HepG2 (cell line): ENCODE results near the gene MED22. TPM values are rescaled to one million over a fixed set of nuclear protein-coding genes. Genes with fewer than 3 reads are reported as not detected.
A peak's percentile ranks its signal among the peaks of the same experiment; 100 is the strongest.

Source experiments
- ATF2 ChIP-seq: sonication (generic); formaldehyde crosslinking; IDR thresholded peaks from 2 replicates; pipeline ENCODE4 v1.4.0; 2020; ENCODE audit warnings: missing genetic modification reagents
- FOXM1 ChIP-seq: sonication (generic); formaldehyde crosslinking; IDR thresholded peaks from 2 replicates; pipeline ENCODE4 v1.5.0; 2020; ENCODE audit warnings: missing genetic modification reagents
- GMEB1 ChIP-seq: sonication (generic); formaldehyde crosslinking; IDR thresholded peaks from 2 replicates; pipeline ENCODE4 v1.5.1; 2020; ENCODE audit warnings: missing genetic modification reagents, mild to moderate bottlenecking, borderline replicate concordance
- HINFP ChIP-seq: sonication (generic); formaldehyde crosslinking; IDR thresholded peaks from 2 replicates; pipeline ENCODE4 v1.4.0; 2020; ENCODE audit warnings: low read depth, mild to moderate bottlenecking, missing genetic modification reagents
- ISX ChIP-seq: sonication (generic); formaldehyde crosslinking; conservative IDR thresholded peaks from 2 replicates; pipeline ENCODE4 v1.5.0; 2020; ENCODE audit warnings: missing genetic modification reagents
- STAT6 ChIP-seq: sonication (generic); formaldehyde crosslinking; IDR thresholded peaks from 2 replicates; pipeline ENCODE4 v1.4.0; 2020; ENCODE audit warnings: missing genetic modification reagents, mild to moderate bottlenecking, borderline replicate concordance
- USF2 ChIP-seq, 2 experiments: sonication (generic) in 1 of 2; formaldehyde crosslinking in 1 of 2; IDR thresholded peaks; 2 replicates each; pipeline versions ENCODE4 v1.5.1 to v1.6.1; 2011 to 2020; ENCODE audit warnings: borderline replicate concordance in 1 of 2, low read depth in 1 of 2, low read length in 1 of 2, mild to moderate bottlenecking in 1 of 2, missing genetic modification reagents in 1 of 2, moderate library complexity in 1 of 2
- ZNF142 ChIP-seq: sonication (generic); formaldehyde crosslinking; IDR thresholded peaks from 2 replicates; pipeline ENCODE4 v1.4.0; 2020; ENCODE audit warnings: missing genetic modification reagents
- ZNF274 ChIP-seq: sonication (generic); formaldehyde crosslinking; IDR thresholded peaks from 2 replicates; pipeline ENCODE4 v1.5.1; 2020; ENCODE audit warnings: mild to moderate bottlenecking, missing genetic modification reagents
- ZNF777 ChIP-seq: sonication (generic); formaldehyde crosslinking; IDR thresholded peaks from 2 replicates; pipeline ENCODE4 v1.4.0; 2020; ENCODE audit warnings: missing genetic modification reagents
- polyA plus RNA-seq, 8 experiments: library from polyadenylated mRNA; depleted of rRNA in 3 of 8; stranded (reverse) in 7 of 8; unstranded in 1 of 8; fragments of >200 nt; fragmentation: Illumina TruSeq in 4 of 8; extraction: Trizol in 4 of 8; gene quantifications; 2 replicates each; pipeline versions ENCODE4 v1.2.1 to v1.2.3, GENCODE V29; 2011 to 2016; ENCODE audit warnings: low read depth in 4 of 8, missing spikeins in 1 of 8, mixed read lengths in 1 of 8; ENCODE audit not compliant: insufficient read depth in 1 of 8
- total RNA-seq, 5 experiments: library from RNA; depleted of rRNA; stranded (reverse); fragments of >200 nt; fragmentation: Illumina TruSeq; extraction: Trizol; gene quantifications; 2 replicates each; pipeline ENCODE4 v1.2.3, GENCODE V29; 2016; ENCODE audit warnings: low read depth in 1 of 5

Gene MED22
- total and polyA plus RNA-seq, 2 of the 13 experiments (the other 11 are each of a cell fraction or from before 2014, with no cell fraction given), result 15.8 to 22.1 TPM

- TF ChIP-seq STAT6 (CRISPR knock-in tag) (no peak), ZNF777 (peak; percentile 54), HINFP (CRISPR knock-in tag) (no peak; the same call in 1 of the 2 replicates), ISX (no peak), ZNF142 (peak; percentile 81; the same call in 1 of the 2 replicates), USF2 (IDR thresholded peaks at IDR 0.05; ENCODE audit: low read depth, low read length) (no peak), USF2 (CRISPR knock-in tag; IDR thresholded peaks at IDR 0.05; ENCODE audit: borderline replicate concordance) (peak; percentile 40; the same call in 1 of the 2 replicates), ATF2 (CRISPR knock-in tag) (peak; percentile 70; the same call in 1 of the 2 replicates), GMEB1 (CRISPR knock-in tag) (peak; percentile 96), ZNF274 (CRISPR knock-in tag) (peak; percentile 86; the same call in 1 of the 2 replicates), FOXM1 (CRISPR knock-in tag) (no peak)
Measured at GRCh38 chr9:133335924-133336811, 11.8 kb downstream of the MED22 start, which contains the start of gene SURF6 (continued).
